Heart left ventricle (tissue), 16 donors: ENCODE measurements around the gene AFAP1L2. TPM values are rescaled to one million over a fixed set of nuclear protein-coding genes. Genes with fewer than 3 reads are reported as not detected.

Experiments
- ATAC-seq, 4 donors: fragments of 200-7000 bp; cut with Tn5 transposase; one replicate each; pipeline ENCODE4 v1.9.1; 2020 to 2022; ENCODE audit warnings: moderate library complexity in 4 of 4, mild to moderate bottlenecking in 3 of 4, moderate number of reproducible peaks in 1 of 4
- DNase-seq, 5 donors: peaks; one replicate each; pipeline ENCODE4 v3.0.0-alpha.2; 2020
- H3K27ac ChIP-seq, 12 donors: fragments of 200-600 bp; sonication (generic) in 4 of 12; one replicate each; pipeline versions ENCODE4 v1.5.0 to v1.8.0; 2016 to 2022; ENCODE audit warnings: mild to moderate bottlenecking in 2 of 12
- H3K27me3 ChIP-seq, 9 donors: fragments of 200-600 bp; sonication (generic) in 2 of 9; one replicate each; pipeline versions ENCODE4 v1.5.1 to v1.8.0; 2016 to 2022; ENCODE audit warnings: mild to moderate bottlenecking in 3 of 9
- H3K36me3 ChIP-seq, 9 donors: fragments of 200-600 bp; sonication (generic) in 2 of 9; one replicate each; pipeline versions ENCODE4 v1.5.0 to v1.8.0; 2018 to 2022; ENCODE audit warnings: mild to moderate bottlenecking in 2 of 9
- H3K4me1 ChIP-seq, 12 donors: fragments of 200-600 bp; sonication (generic) in 4 of 12; one replicate each; pipeline versions ENCODE4 v1.5.0 to v1.8.0; 2016 to 2022; ENCODE audit warnings: mild to moderate bottlenecking in 3 of 12
- H3K4me3 ChIP-seq, 12 donors: fragments of 200-600 bp; sonication (generic) in 4 of 12; one replicate each; pipeline versions ENCODE4 v1.5.0 to v1.8.0; 2017 to 2022; ENCODE audit warnings: mild to moderate bottlenecking in 9 of 12, moderate library complexity in 4 of 12
- H3K9me3 ChIP-seq, 12 donors: fragments of 200-600 bp; sonication (generic) in 4 of 12; one replicate each; pipeline versions ENCODE4 v1.5.0 to v1.8.0; 2016 to 2022; ENCODE audit warnings: mild to moderate bottlenecking in 1 of 12
- CTCF ChIP-seq, 12 donors: fragments of 200-600 bp; sonication (generic) in 4 of 12; IDR thresholded peaks; one replicate each; pipeline versions ENCODE4 v1.5.0 to v1.8.0; 2018 to 2022; ENCODE audit warnings: antibody characterized with exemption in 12 of 12, mild to moderate bottlenecking in 5 of 12
- POLR2A ChIP-seq, 2 donors: fragments of 450-650 bp; IDR thresholded peaks; one replicate each; pipeline ENCODE4 v1.6.1; 2017; ENCODE audit warnings: antibody characterized with exemption in 2 of 2, mild to moderate bottlenecking in 2 of 2, moderate library complexity in 2 of 2
- WGBS, 4 donors: extraction: QIAGEN DNeasy Blood & Tissue Kit in 2 of 4; methylation state at CpG; one replicate each; pipeline versions ENCODE4 v1.1.5 to v1.1.7; 2013 to 2018; 5-methylcytosine and 5-hydroxymethylcytosine counted together
- intact Hi-C, 10 donors: fragments of 100-400 bp; cut with DNase I; formaldehyde crosslinking; loops; one replicate each; pipeline versions ENCODE4 v1.11.1 to v1.14.2; 2022
- polyA plus RNA-seq, 2 donors: library from polyadenylated mRNA; stranded (reverse); fragments of 200-250 nt; gene quantifications; one replicate each; pipeline ENCODE4 v1.2.3, GENCODE V29; 2013
- total RNA-seq, 9 donors: library from RNA; depleted of rRNA in 2 of 9; stranded (reverse); fragments of >200 nt in 2 of 9; fragmentation: NEBNext Ultra II Directional in 3 of 9; extraction: Animal tissue kit (Norgen Biotek cat#: 25700) in 3 of 9; gene quantifications; one replicate each; pipeline versions ENCODE4 v1.1.0 to v1.2.4, GENCODE V29; 2016 to 2023
- donor health status: ischemic (EF 13 %, LVEDD 7.1; RV severe dilation, severe dysfunction).
- donor health status: healthy with polysubstance abuse.
- donor health status: DM: no; HTN: yes; CAD: no.
- donor health status: DM: no; HTN: no; CAD: no.
- donor health status: ischemic (EF 25% LVEDD 6.9; RV normal size, moderate dysfunction).
- donor health status: ischemic (EF 25% LVEDD 5.7; RV mildly dilated, moderate dysfunction).
- donor health status: healthy.
- donor health status: DM: yes; HTN: yes; CAD: no.
- donor health status: ischemic (EF 35%, LVEDD 5.7; RV mildly dilated, moderate dysfunction).
- donor health status: nonischemic (EF 11% LVEDD 7.7; RV severe dilation, severe dysfunction).
- donor health status: DM: yes; HTN: yes; CAD: no.
- donor health status: PGD.
- donor health status: ischemic (EF 29% LVEDD 5.4; RV normal size, mild dysfunction).
- donor health status: nonischemic (EF 23%, LVEDD 6.1; RV moderate dilation, normal function).

Gene AFAP1L2
- total and polyA plus RNA-seq, 11 donors: 2.8 to 8.2 (median 4.3) TPM

- peaks cover 0 to 7% (median 0%) of the 10 kb centered on the region in 12 donors for H3K4me1 ChIP-seq
- intact Hi-C loops: no loop called here
- no peaks in the 10 kb centered on the region for H3K9me3 ChIP-seq
- WGBS, 4 donors: 81 to 95% (median 87%) methylated on average over 1 of the region's 1 CpG
- no peak overlapping the region for H3K4me3 ChIP-seq
- ATAC-seq (no peak), DNase-seq (no peak)
- no peak for TF ChIP-seq POLR2A (IDR thresholded peaks at IDR 0.05)
- TF ChIP-seq CTCF (IDR thresholded peaks at IDR 0.05): no peak
- H3K36me3 ChIP-seq: peaks cover 0 to 5% (median 0%) of the 10 kb centered on the region in 9 donors
- H3K27me3 ChIP-seq: no peaks in the 10 kb centered on the region
- H3K27ac ChIP-seq: peak overlapping the region in 2 of 12 donors; percentile 2 to 34
Observed at GRCh38 chr10:114380060-114380459, 24.2 kb downstream of the AFAP1L2 start.

DNA sequence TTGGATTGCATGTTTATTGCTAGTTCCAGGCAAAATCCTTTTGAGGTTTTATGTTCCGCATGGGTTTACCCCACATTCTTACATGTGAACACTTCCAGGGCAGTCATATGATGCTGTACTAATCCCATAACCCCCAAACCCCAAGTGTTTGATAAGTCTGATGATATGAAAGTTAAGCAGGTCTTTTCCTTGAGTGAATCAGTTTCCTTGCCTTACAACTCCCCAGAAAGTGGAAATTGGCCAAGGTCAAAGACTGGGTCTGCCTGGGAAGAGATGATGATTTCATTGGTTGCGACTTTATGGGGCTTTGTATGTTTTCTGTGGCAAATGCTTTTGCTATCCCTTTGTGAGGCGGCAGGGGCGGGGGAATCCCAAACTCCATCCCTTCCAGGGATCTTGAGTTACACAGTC lies 24.7 kb downstream of the AFAP1L2 start:
- ATAC-seq: peak in 2 of 4 donors; percentile 22 to 62
- TF ChIP-seq CTCF (IDR thresholded peaks at IDR 0.05): no peak
- no peak for TF ChIP-seq POLR2A (IDR thresholded peaks at IDR 0.05)
- H3K4me1 ChIP-seq: peaks cover 0 to 10% (median 2%) of the 10 kb centered on the region in 12 donors
- H3K27me3 ChIP-seq: no peaks in the 10 kb centered on the region
- no peak for DNase-seq
- peak overlapping the region in 2 of 12 donors; percentile 2 to 34 for H3K27ac ChIP-seq
- no peaks in the 10 kb centered on the region for H3K9me3 ChIP-seq
- H3K4me3 ChIP-seq: no peak overlapping the region
- intact Hi-C loops: no loop called here
- peaks cover 0 to 5% (median 0%) of the 10 kb centered on the region in 9 donors for H3K36me3 ChIP-seq
- 48 to 64% (median 53%) methylated on average over 4 of the region's 4 CpGs for WGBS, 4 donors

DNA sequence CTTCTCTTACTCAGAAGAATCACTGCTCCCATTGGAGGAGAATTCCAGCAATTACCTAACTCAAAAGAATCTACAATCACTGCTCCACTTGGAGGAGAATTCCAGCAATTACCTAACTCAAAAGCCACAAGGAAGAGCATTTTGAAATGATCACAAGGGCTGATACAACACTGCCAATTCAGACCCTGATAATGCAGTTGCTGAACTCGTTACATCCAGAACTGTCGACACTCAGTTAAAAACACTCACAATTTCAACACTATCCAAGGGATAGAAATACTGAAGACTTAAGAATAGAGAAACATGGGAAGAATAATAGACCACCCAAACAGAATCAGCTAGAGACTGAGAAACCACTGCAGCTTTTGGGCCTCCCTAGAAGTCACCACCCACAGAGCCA lies 27.8 kb downstream of the AFAP1L2 start:
- DNase-seq (no peak), ATAC-seq (no peak)
- intact Hi-C loops: no loop called here
- H3K9me3 ChIP-seq: no peaks in the 10 kb centered on the region
- no peaks in the 10 kb centered on the region for H3K27me3 ChIP-seq
- TF ChIP-seq CTCF (IDR thresholded peaks at IDR 0.05) (no peak), POLR2A (IDR thresholded peaks at IDR 0.05) (no peak)
- 78 to 85% (median 82%) methylated on average over 2 of the region's 2 CpGs for WGBS, 4 donors
- H3K4me3 ChIP-seq: no peak overlapping the region
- H3K4me1 ChIP-seq: peaks cover 0 to 23% (median 2%) of the 10 kb centered on the region in 12 donors
- H3K36me3 ChIP-seq: peaks cover 0 to 5% (median 0%) of the 10 kb centered on the region in 9 donors
- H3K27ac ChIP-seq: no peak overlapping the region

DNA sequence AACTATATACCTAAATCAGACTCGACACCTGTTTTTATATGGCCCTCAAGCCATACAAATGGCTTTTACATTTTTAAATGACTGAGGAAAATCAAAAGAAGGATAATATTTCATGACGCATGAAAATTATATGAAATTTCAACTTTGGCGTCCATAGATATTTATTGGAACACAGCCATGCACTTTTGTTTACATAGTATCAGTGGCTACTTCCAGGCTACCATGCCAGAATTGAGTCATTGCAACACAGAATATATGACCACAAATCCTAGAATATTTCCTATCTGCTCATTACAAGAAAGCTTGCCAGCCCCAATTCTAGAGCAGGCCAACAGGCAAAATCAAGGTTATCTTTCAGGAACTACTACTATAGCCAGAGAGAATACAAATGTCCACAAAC lies 29.3 kb downstream of the AFAP1L2 start:
- H3K4me3 ChIP-seq: no peak overlapping the region

More for the DNA sequence above, 29.3 kb downstream of the AFAP1L2 start:
- intact Hi-C loops: no loop called here
- Histone ChIP-seq H3K9me3 (no peaks in the 10 kb centered on the region), H3K4me1 (peaks cover 0 to 28% (median 5%) of the 10 kb centered on the region in 12 donors), H3K36me3 (peaks cover 0 to 5% (median 0%) of the 10 kb centered on the region in 9 donors), H3K27me3 (no peaks in the 10 kb centered on the region), H3K27ac (peak overlapping the region in 1 of 12 donors; percentile 70)
- 77 to 83% (median 79%) methylated on average over 3 of the region's 3 CpGs for WGBS, 4 donors
- DNase-seq: no peak
- TF ChIP-seq CTCF (IDR thresholded peaks at IDR 0.05): no peak
- TF ChIP-seq POLR2A (IDR thresholded peaks at IDR 0.05): no peak
- ATAC-seq: no peak
